Measurements from ENCODE around the gene ITGA5. TPM values are rescaled to one million over a fixed set of nuclear protein-coding genes. Genes with fewer than 3 reads are reported as not detected.

ITGA5 gene
- total and polyA plus RNA-seq, 9 of the 15 experiments (the other 6 are each of a cell fraction or from before 2014, with no cell fraction given), result 9.1 to 82.1 (median 47.4) TPM

DNA sequence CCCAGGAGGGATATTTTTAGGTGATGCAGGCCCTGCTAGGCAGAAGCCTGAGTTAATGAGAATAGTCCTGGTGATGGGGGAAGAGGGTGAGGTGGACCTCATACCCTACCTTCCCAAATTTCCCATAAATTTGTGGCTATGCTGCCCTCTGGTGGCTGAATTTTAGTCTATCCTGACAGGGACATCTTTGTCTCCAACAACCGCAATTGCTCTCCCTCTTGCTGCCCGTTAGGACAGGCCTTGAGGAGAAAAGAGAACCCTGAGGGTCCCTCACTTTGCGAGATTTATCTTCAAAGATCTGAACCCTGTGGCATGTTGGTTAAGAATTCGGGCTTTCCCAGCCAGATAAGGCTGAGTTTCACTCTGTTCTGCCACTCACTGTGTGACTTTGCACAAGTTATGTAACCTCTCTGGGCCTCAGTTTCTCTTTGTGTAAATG is 24.8 kb downstream of the ITGA5 start (continued):
- TF ChIP-seq REST (IDR thresholded peaks at IDR 0.05; ENCODE audit: borderline replicate concordance) (peak; percentile 51; the same call in 1 of the 2 replicates), REST (CRISPR knock-in tag; IDR thresholded peaks at IDR 0.05; ENCODE audit: low read depth) (no peak), HDAC3 (IDR thresholded peaks at IDR 0.05; ENCODE audit: borderline replicate concordance, partially characterized antibody) (no peak), KLF10 (CRISPR knock-in tag; IDR thresholded peaks at IDR 0.05) (peak; percentile 48; the same call in 1 of the 2 replicates)
